Tibial artery (tissue), 4 donors: Measurements from ENCODE around the gene SYCE1.
A peak's percentile ranks its signal among the peaks of the same experiment; 100 is the strongest.

Experiments used
- DNase-seq, 2 donors: peaks; one replicate each; pipeline ENCODE4 v3.0.0-alpha.2; 2019
- H3K27ac ChIP-seq, 2 donors: fragments of 200-600 bp; sonication (generic) in 1 of 2; 1 replicate in 1 of 2; 2 replicates in 1 of 2; pipeline ENCODE4 v1.5.1; 2018 to 2019; ENCODE audit warnings: mild to moderate bottlenecking in 1 of 2
- H3K27me3 ChIP-seq, 2 donors: fragments of 200-600 bp; sonication (generic) in 1 of 2; one replicate each; pipeline versions ENCODE4 v1.5.1 to v1.6.0; 2016 to 2019
- H3K36me3 ChIP-seq, 3 donors: fragments of 200-600 bp; sonication (generic) in 2 of 3; one replicate each; pipeline ENCODE4 v1.5.1; 2016 to 2019; ENCODE audit warnings: mild to moderate bottlenecking in 2 of 3
- H3K4me1 ChIP-seq, 4 donors: fragments of 200-600 bp; sonication (generic) in 2 of 4; 1 replicate in 3 of 4; 2 replicates in 1 of 4; pipeline ENCODE4 v1.5.1; 2016 to 2019
- H3K4me3 ChIP-seq, 2 donors: fragments of 200-600 bp; sonication (generic) in 1 of 2; 1 replicate in 1 of 2; 2 replicates in 1 of 2; pipeline ENCODE4 v1.5.1; 2018 to 2019; ENCODE audit warnings: mild to moderate bottlenecking in 2 of 2
- H3K9me3 ChIP-seq, 3 donors: fragments of 200-600 bp; sonication (generic) in 1 of 3; one replicate each; pipeline ENCODE4 v1.5.1; 2016 to 2019
- CTCF ChIP-seq, 2 experiments: fragments of 200-600 bp in 1 of 2; fragments of 450-650 bp in 1 of 2; IDR thresholded peaks; one replicate each; pipeline ENCODE4 v1.5.1; 2017 to 2019; ENCODE audit warnings: antibody characterized with exemption in 2 of 2, mild to moderate bottlenecking in 1 of 2, moderate library complexity in 1 of 2
- intact Hi-C: fragments of 100-400 bp; cut with DNase I; formaldehyde crosslinking; loops from one replicate; pipeline ENCODE4 v1.15.0; 2023; ENCODE audit warnings: low total_unique reads

SYCE1 gene

GRCh38 chr10:133567119-133567518, 1.7 kb upstream of the SYCE1 start:
- Histone ChIP-seq H3K36me3 (no peaks in the 10 kb centered on the region), H3K27ac (no peak overlapping the region), H3K9me3 (peaks cover 0 to 8% (median 0%) of the 10 kb centered on the region in 3 donors), H3K27me3 (peaks cover 0 to 16% of the 10 kb centered on the region in 2 donors), H3K4me1 (no peaks in the 10 kb centered on the region), H3K4me3 (no peak overlapping the region)
- intact Hi-C loops = no loop called here
- no peak for TF ChIP-seq CTCF (IDR thresholded peaks at IDR 0.05)
- DNase-seq = no peak

DNA sequence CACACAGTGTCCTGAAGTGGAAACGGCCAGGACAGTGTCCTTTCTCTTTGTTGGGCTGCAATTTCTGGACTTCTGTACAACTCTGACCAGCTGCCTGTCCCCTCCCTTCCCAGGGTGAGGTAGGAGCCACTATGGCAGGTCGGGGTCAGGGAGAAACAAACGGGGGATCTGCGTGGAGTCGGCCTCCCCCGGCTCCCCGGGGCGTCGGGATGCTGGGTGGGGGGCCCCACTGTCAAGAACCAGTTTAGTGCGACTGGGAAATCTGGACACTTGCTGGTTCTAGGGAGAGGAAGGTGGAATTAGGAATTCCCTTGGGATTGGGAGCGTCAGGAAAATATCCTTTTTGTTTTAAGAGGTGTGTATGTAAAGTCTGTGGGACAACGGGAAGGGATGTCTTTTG, 567 bp downstream of the SYCE1 start:
- peaks cover 0 to 16% of the 10 kb centered on the region in 2 donors for H3K27me3 ChIP-seq
- H3K36me3 ChIP-seq = no peaks in the 10 kb centered on the region
- intact Hi-C loops = no loop called here
- no peaks in the 10 kb centered on the region for H3K4me1 ChIP-seq
- no peak for DNase-seq
- peak overlapping the region in 1 of 2 donors; percentile 49 for H3K27ac ChIP-seq
- peaks cover 0 to 8% (median 0%) of the 10 kb centered on the region in 3 donors for H3K9me3 ChIP-seq
- peak overlapping the region in 1 of 2 donors; percentile 38 for H3K4me3 ChIP-seq
- TF ChIP-seq CTCF (IDR thresholded peaks at IDR 0.05) = no peak

GRCh38 chr10:133559216-133559615, 6.2 kb downstream of the SYCE1 start:
- H3K36me3 ChIP-seq = no peaks in the 10 kb centered on the region
- H3K27me3 ChIP-seq = peaks cover 0 to 17% of the 10 kb centered on the region in 2 donors
- intact Hi-C loops = no loop called here
- H3K27ac ChIP-seq = no peak overlapping the region
- no peak overlapping the region for H3K4me3 ChIP-seq
- no peaks in the 10 kb centered on the region for H3K4me1 ChIP-seq
- H3K9me3 ChIP-seq = no peaks in the 10 kb centered on the region
- TF ChIP-seq CTCF (IDR thresholded peaks at IDR 0.05) = no peak
- DNase-seq = no peak

DNA sequence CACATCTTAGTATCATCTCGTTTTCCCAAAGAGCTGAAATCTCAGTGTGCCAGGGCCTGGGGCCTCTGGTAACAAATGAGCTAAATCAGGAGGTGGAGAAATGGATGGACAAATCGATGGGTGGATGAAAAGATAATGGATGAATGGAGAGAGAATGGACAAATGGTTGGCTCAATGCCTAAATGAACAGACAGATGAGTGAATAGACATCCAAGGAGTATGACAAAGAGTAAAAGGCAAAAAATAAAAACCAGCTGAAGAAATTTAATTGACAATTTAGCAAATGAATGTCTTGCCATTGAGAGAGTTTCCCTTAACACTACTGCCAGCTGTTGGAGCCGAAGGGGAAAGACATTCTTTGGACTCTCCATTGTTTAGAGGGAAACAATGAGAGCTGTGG, 8.0 kb downstream of the SYCE1 start:
- DNase-seq = no peak
- intact Hi-C loops = no loop called here
- no peak overlapping the region for H3K27ac ChIP-seq

DNA sequence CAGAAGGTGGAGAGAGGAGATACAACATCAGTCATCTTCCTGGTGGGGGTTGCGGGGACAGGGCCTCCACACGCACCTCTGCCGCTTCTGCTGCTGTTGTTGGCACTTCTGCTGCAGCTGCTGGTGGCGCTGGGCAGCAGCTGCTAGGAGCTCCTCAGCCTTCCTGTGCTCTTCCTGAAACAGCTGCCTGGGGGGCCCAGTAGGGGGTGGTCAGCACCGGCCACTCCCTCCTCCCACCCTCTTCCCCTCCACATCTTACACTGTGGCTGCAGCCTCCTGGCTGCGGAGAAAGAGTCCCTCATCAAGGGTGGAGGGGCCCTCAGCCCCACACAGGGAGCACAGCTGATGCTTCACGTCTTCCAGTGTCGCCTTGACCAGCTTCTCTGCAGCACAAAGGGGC, 9.9 kb downstream of the SYCE1 start:
- DNase-seq = no peak
- intact Hi-C loops = no loop called here
- Histone ChIP-seq H3K27me3 (peaks cover 0 to 17% of the 10 kb centered on the region in 2 donors), H3K4me1 (no peaks in the 10 kb centered on the region), H3K36me3 (no peaks in the 10 kb centered on the region), H3K4me3 (no peak overlapping the region), H3K27ac (no peak overlapping the region), H3K9me3 (no peaks in the 10 kb centered on the region)
- TF ChIP-seq CTCF (IDR thresholded peaks at IDR 0.05) = no peak

More for the DNA sequence above, 8.0 kb downstream of the SYCE1 start:
- H3K4me1 ChIP-seq = no peaks in the 10 kb centered on the region
- TF ChIP-seq CTCF (IDR thresholded peaks at IDR 0.05) = no peak
- no peaks in the 10 kb centered on the region for H3K36me3 ChIP-seq
- no peak overlapping the region for H3K4me3 ChIP-seq
- H3K9me3 ChIP-seq = no peaks in the 10 kb centered on the region
- peaks cover 0 to 17% of the 10 kb centered on the region in 2 donors for H3K27me3 ChIP-seq

- no peak for DNase-seq
- intact Hi-C loops = no loop called here
- Histone ChIP-seq H3K27ac (no peak overlapping the region), H3K9me3 (peaks cover 0 to 6% (median 0%) of the 10 kb centered on the region in 3 donors), H3K27me3 (peaks cover 0 to 17% of the 10 kb centered on the region in 2 donors), H3K4me3 (no peak overlapping the region), H3K4me1 (no peaks in the 10 kb centered on the region), H3K36me3 (no peaks in the 10 kb centered on the region)
- no peak for TF ChIP-seq CTCF (IDR thresholded peaks at IDR 0.05)
Measured at GRCh38 chr10:133554600-133554999, 10.8 kb downstream of the SYCE1 start.
